Lower leg skin (tissue), 4 donors: ENCODE data around the gene SHOX. TPM values are rescaled to one million over a fixed set of nuclear protein-coding genes. Genes with fewer than 3 reads are reported as not detected.
"Not testable (repeated sequence)": the region's sequence is repeated elsewhere in the genome, so short reads cannot be mapped to it uniquely, and the experiment has no call there.

Experiments
- DNase-seq, 2 donors: peaks; one replicate each; pipeline ENCODE4 v3.0.0-alpha.2; 2019; ENCODE audit warnings: low spot score in 2 of 2
- H3K4me3 ChIP-seq: fragments of 200-600 bp; sonication (generic); 2 replicates; pipeline ENCODE4 v1.5.1; 2017; ENCODE audit warnings: mild to moderate bottlenecking, low read depth; ENCODE audit not compliant: poor library complexity, severe bottlenecking
- POLR2A ChIP-seq, 2 donors: fragments of 450-650 bp; IDR thresholded peaks; one replicate each; pipeline ENCODE4 v1.6.1; 2016 to 2017; ENCODE audit warnings: antibody characterized with exemption in 2 of 2, mild to moderate bottlenecking in 1 of 2, moderate library complexity in 1 of 2
- WGBS, 2 donors: methylation state at CpG; one replicate each; pipeline ENCODE4 v1.1.5; 2018; 5-methylcytosine and 5-hydroxymethylcytosine counted together
- intact Hi-C: fragments of 100-400 bp; cut with DNase I; formaldehyde crosslinking; loops from one replicate; pipeline ENCODE4 v1.15.0; 2023; ENCODE audit warnings: low total_unique reads
- total RNA-seq, 4 donors: library from RNA; depleted of rRNA; stranded (reverse); fragments of >200 nt; gene quantifications; one replicate each; pipeline ENCODE4 v1.1.0, GENCODE V29; 2016
- TF ChIP-seq, protein P1 (sequence below), 3 donors: fragments of 450-650 bp; IDR thresholded peaks; one replicate each; pipeline ENCODE4 v1.5.1; 2016; ENCODE audit warnings: antibody characterized with exemption in 3 of 3, mild to moderate bottlenecking in 3 of 3, moderate library complexity in 2 of 3

SHOX gene
- total RNA-seq, 4 donors from 2014 or later = 0.54 to 2.4 TPM; not detected in 2

DNA sequence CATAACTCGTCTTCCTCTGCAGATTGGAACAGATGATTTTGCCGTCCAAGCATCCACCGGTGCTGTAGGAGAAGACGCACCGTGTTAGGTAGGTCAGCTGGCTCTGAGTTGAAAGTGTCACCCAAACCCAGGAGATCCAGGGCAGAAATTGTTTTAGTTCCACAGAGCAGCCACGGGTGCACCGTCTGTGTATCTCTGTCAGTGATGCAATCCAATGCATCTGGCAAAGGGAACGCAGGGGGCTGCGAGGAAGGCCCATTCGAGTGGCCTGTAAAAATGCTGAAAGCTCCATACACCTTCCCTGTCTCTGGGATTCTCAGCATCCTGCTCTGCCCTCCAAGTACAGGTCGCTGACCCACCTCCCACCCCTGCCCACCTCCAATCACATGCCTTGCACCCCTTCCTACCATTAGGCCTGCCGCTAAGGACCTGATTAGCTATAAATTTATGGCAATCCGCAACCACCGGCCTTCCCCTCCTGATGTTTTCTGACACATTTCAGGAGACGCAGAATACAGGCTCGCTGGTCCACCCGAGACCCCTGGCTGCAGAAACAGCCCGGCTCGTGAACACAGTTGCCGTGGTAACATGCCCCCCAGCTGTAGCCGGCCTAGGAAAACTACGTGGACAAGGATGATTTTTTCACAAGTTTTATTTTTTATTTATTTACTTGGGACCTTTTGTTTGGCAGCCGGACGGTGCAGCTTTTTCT, 39.7 kb upstream of the SHOX start:
- intact Hi-C loops = no loop called here
- H3K4me3 ChIP-seq = no peak overlapping the region
- WGBS, 2 donors = 60 to 61% methylated on average over 24 of the region's 24 CpGs
- DNase-seq = peak in 1 of 2 donors; percentile 65
- TF ChIP-seq POLR2A (IDR thresholded peaks at IDR 0.05) = no peak
- TF ChIP-seq, protein P1, sequence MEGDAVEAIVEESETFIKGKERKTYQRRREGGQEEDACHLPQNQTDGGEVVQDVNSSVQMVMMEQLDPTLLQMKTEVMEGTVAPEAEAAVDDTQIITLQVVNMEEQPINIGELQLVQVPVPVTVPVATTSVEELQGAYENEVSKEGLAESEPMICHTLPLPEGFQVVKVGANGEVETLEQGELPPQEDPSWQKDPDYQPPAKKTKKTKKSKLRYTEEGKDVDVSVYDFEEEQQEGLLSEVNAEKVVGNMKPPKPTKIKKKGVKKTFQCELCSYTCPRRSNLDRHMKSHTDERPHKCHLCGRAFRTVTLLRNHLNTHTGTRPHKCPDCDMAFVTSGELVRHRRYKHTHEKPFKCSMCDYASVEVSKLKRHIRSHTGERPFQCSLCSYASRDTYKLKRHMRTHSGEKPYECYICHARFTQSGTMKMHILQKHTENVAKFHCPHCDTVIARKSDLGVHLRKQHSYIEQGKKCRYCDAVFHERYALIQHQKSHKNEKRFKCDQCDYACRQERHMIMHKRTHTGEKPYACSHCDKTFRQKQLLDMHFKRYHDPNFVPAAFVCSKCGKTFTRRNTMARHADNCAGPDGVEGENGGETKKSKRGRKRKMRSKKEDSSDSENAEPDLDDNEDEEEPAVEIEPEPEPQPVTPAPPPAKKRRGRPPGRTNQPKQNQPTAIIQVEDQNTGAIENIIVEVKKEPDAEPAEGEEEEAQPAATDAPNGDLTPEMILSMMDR (IDR thresholded peaks at IDR 0.05) = no peak

DNA sequence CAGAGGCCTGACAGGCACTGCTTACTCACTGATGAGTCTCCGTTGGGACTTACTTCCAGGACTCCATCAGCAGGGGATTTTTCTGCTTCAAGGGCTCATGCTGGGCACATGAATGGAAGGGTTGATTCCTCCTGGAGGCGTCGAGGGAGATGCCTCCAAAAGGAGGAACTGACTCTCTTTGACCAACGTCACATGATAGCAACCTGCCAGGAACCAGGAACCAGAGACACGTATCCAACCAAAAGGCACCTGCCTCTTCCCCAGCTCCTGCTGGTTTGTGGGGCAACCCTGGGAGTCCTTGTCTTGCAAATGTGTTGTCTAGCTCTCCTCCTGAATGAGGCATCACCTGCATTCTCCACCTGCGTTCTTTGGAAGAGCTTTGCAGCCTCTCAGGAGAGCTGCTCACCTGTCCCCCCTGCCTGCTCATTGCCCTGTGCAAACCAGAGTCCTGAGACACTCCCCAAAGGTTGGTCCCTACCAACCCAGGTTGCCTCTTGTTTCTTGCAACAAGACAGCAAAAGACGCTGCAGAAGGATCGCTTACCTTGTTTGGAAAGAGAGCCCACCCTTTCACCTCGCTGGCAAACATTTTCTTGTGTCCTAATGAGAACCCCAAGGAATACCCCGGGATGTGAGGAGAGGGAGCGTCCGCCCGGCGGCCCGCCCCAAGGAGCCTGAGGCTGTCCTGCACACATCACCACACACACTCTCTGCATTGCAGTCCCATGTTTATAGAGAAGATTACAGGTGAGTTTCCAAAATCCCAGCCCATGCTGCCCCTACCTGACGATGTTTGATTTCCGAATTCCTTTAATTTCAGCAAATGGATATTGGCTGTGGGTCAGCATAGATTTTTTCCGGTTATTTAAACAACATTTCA, 30.5 kb upstream of the SHOX start:
- H3K4me3 ChIP-seq = no peak overlapping the region
- TF ChIP-seq, protein P1 (IDR thresholded peaks at IDR 0.05) = no peak
- intact Hi-C loops = no loop called here
- 52% methylated on average over 18 of the region's 18 CpGs for WGBS, 2 donors
- no peak for DNase-seq

DNA sequence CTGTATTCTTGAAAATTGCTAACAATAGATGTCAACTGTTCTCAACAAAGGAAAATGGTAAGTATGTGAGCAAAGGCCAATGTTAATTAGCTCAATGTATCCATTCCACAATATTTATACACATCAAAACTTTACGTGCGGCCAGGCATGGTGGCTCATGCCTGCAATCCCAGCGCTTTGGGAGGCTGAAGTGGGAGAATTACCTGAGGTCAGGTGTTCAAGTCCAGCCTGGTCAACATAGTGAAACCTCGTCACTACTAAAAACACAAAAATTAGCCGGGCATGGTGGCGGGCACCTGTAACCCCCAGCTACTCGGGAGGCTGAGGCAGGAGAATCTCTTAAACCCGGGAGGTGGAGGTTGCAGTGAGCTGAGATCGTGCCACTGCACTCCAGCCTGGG, 27.6 kb upstream of the SHOX start:
- peak in 1 of 2 donors; percentile 58 for DNase-seq
- 89 to 92% methylated on average over 9 of the region's 9 CpGs for WGBS, 2 donors
- H3K4me3 ChIP-seq = not testable (repeated sequence)

DNA sequence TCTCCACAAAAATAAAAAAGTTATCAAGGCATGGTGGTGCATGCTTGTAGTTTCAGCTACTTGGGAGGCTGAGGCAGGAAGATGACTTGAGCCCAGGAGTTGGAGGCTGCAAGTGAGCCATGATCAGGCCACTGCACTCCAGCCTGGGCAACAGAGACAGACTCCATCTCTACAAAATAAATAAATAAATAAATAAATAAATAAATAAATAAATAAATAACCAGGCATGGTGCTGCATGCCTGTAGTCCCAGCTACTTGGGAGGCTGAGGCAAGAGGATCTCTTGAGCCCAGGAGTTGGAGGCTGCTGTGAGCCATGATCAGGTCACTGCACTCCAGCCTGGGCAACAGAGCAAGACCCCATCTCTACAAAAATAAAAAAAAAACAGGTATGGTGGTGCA, 26.0 kb upstream of the SHOX start:
- DNase-seq, intact Hi-C loops, H3K4me3 ChIP-seq: not testable (repeated sequence)

More for the DNA sequence above, 27.6 kb upstream of the SHOX start:
- intact Hi-C loops = not testable (repeated sequence)

DNA sequence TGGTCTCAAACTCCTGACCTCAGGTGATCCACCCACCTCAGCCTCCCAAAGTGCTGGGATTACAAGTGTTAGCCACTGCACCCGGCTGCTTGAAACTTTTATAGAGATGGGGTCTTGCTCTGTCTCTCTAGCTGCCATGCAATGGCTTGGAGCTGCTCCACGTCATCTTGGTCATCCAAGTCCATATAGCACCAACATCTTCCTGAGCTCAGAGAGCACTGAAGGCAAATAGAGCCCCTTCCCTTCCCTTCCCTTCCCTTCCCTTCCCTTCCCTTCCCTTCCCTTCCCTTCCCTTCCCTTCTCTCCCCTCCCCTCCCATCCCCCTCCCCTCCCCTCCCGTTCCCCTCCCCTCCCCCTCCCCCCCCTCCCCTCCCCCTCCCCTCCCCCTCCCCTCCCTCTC, 22.5 kb upstream of the SHOX start:
- intact Hi-C loops, H3K4me3 ChIP-seq: not testable (repeated sequence)
- 46 to 78% methylated on average over 2 to 3 of the region's 3 CpGs for WGBS, 2 donors
- DNase-seq = peak in 1 of 2 donors; percentile 3

DNA sequence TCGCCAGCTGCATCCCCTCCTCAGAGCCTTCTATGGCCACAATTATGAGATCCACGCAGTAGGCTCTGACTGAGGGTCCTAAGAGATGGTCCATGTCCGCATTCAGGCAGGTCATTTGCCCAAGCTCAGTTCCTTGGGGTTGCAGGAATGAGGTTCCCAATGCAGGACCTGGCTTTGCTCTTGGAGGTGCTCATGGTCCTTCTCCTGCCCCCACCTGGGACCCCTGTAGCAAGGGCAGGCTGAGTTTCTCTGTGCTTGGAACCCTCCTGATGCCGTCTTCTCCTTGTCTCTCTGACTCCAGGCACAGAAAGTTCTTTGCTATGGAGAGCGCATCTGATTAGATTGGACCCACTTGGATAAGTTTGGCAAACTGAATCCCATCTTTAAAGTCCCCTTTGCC, 16.5 kb upstream of the SHOX start:
- DNase-seq = peak in 1 of 2 donors; percentile 3
- no peak overlapping the region for H3K4me3 ChIP-seq
- TF ChIP-seq POLR2A (IDR thresholded peaks at IDR 0.05) = no peak
- TF ChIP-seq, protein P1 (IDR thresholded peaks at IDR 0.05) = no peak
- intact Hi-C loops = no loop called here
- WGBS, 2 donors = 86 to 93% methylated on average over 5 of the region's 5 CpGs

DNA sequence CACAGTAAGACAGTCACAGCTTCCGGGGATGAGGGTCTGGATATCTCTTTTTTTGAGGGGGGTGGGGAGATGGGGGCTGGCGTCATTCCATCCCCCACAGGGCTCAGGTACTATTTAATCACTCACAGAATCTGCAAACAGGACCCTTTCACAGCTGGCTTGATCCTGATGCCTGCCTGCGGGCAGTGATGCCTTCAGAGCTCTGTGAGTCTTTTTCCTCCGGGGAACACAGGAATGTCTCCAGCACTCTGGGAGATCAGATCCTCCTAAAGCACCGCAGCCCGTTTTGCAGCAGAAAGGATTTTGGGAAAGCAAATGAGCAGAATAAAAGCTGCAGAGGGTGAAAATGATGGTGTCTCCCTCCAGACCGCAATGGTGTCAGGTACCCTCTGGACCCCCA, 13.2 kb upstream of the SHOX start:
- 50 to 55% methylated on average over 7 of the region's 7 CpGs for WGBS, 2 donors
- peak; percentile 3 to 20 for DNase-seq
- intact Hi-C loops = no loop called here
- no peak for TF ChIP-seq POLR2A (IDR thresholded peaks at IDR 0.05)
- TF ChIP-seq, protein P1 (IDR thresholded peaks at IDR 0.05) = no peak
- H3K4me3 ChIP-seq = no peak overlapping the region
